NCI-H2081 treated with DMSO at 0.1 percent for 48 hours (cell line): ENCODE data around the gene ULBP1.
A peak's percentile ranks its signal among the peaks of the same experiment; 100 is the strongest.
"Not testable (repeated sequence)": the region's sequence is repeated elsewhere in the genome, so short reads cannot be mapped to it uniquely, and the experiment has no call there.

ENCODE experiments used
- DNase-seq: peaks from one replicate; lab custom pipeline; 2025; lab: John Stamatoyannopoulos, UW

ULBP1 gene

GRCh38 chr6:149933461-149933860, 30.3 kb upstream of the ULBP1 start:
- DNase-seq, result no peak

- DNase-seq, result no peak
Measured at GRCh38 chr6:149934249-149935156, 29.2 kb upstream of the ULBP1 start.

- DNase-seq, result no peak
Measured at GRCh38 chr6:149935246-149935645, 28.5 kb upstream of the ULBP1 start.

GRCh38 chr6:149935668-149936067, 28.1 kb upstream of the ULBP1 start:
- DNase-seq, result no peak

GRCh38 chr6:149936743-149937142, 27.0 kb upstream of the ULBP1 start:
- DNase-seq, result no peak

GRCh38 chr6:149938013-149938570, 25.7 kb upstream of the ULBP1 start:
- DNase-seq, result not testable (repeated sequence)

GRCh38 chr6:149938571-149939355, 25.0 kb upstream of the ULBP1 start:
- DNase-seq, result no peak

GRCh38 chr6:149939356-149939648, 24.4 kb upstream of the ULBP1 start:
- no peak for DNase-seq

GRCh38 chr6:149939909-149940671, 23.7 kb upstream of the ULBP1 start:
- DNase-seq, result no peak

GRCh38 chr6:149940672-149940982, 23.1 kb upstream of the ULBP1 start:
- no peak for DNase-seq

GRCh38 chr6:149941583-149942460, 21.9 kb upstream of the ULBP1 start, which contains the start of gene ULBP2:
Gene ULBP2 (plus strand): TSS chr6:149942014. CDS start chr6:149942073, 59 bp downstream.
- peak; percentile 4 for DNase-seq

- DNase-seq, result no peak
Measured at GRCh38 chr6:149942461-149942829, 21.3 kb upstream of the ULBP1 start.

- DNase-seq, result not testable (repeated sequence)
Measured at GRCh38 chr6:149943321-149943720, 20.4 kb upstream of the ULBP1 start.

- DNase-seq, result not testable (repeated sequence)
Measured at GRCh38 chr6:149945276-149945675, 18.5 kb upstream of the ULBP1 start.

GRCh38 chr6:149946631-149947030, 17.1 kb upstream of the ULBP1 start:
- not testable (repeated sequence) for DNase-seq

- DNase-seq, result not testable (repeated sequence)
Measured at GRCh38 chr6:149947533-149947932, 16.2 kb upstream of the ULBP1 start.

GRCh38 chr6:149948011-149948410, 15.7 kb upstream of the ULBP1 start:
- no peak for DNase-seq

- DNase-seq, result no peak
Measured at GRCh38 chr6:149948616-149949015, 15.1 kb upstream of the ULBP1 start.

- no peak for DNase-seq
Measured at GRCh38 chr6:149950423-149950822, 13.3 kb upstream of the ULBP1 start.

- DNase-seq, result no peak
Measured at GRCh38 chr6:149951096-149951495, 12.6 kb upstream of the ULBP1 start.

GRCh38 chr6:149951626-149952025, 12.1 kb upstream of the ULBP1 start:
- DNase-seq, result no peak
